ENCODE data around the gene DCLK1. TPM values are rescaled to one million over a fixed set of nuclear protein-coding genes. Genes with fewer than 3 reads are reported as not detected.

The DCLK1 gene
- total RNA-seq, 1 donor from 2014 or later, result 6.4 TPM

- no peaks in the 10 kb centered on the region for H3K79me2 ChIP-seq (ENCODE audit: low read depth)
- H3K9me3 Mint-ChIP-seq, result peaks cover 4% of the 10 kb centered on the region
- H3F3A ChIP-seq (ENCODE audit: low read depth), result peaks cover 6% of the 10 kb centered on the region
- H3K9ac ChIP-seq, result no peak overlapping the region
- peaks cover 20% of the 10 kb centered on the region for H3K4me1 Mint-ChIP-seq
- no peak overlapping the region for H3K27ac ChIP-seq
- TF ChIP-seq EZH2phosphoT487 (IDR thresholded peaks at IDR 0.05) (no peak), EZH2 (IDR thresholded peaks at IDR 0.05) (no peak)
- TF ChIP-seq, protein P1, sequence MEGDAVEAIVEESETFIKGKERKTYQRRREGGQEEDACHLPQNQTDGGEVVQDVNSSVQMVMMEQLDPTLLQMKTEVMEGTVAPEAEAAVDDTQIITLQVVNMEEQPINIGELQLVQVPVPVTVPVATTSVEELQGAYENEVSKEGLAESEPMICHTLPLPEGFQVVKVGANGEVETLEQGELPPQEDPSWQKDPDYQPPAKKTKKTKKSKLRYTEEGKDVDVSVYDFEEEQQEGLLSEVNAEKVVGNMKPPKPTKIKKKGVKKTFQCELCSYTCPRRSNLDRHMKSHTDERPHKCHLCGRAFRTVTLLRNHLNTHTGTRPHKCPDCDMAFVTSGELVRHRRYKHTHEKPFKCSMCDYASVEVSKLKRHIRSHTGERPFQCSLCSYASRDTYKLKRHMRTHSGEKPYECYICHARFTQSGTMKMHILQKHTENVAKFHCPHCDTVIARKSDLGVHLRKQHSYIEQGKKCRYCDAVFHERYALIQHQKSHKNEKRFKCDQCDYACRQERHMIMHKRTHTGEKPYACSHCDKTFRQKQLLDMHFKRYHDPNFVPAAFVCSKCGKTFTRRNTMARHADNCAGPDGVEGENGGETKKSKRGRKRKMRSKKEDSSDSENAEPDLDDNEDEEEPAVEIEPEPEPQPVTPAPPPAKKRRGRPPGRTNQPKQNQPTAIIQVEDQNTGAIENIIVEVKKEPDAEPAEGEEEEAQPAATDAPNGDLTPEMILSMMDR (IDR thresholded peaks at IDR 0.05), result no peak
- no peaks in the 10 kb centered on the region for H3K36me3 ChIP-seq
- no peak overlapping the region for H3K4me3 Mint-ChIP-seq
- no peaks in the 10 kb centered on the region for H3K27me3 ChIP-seq
- H3K36me3 Mint-ChIP-seq, result no peaks in the 10 kb centered on the region
- peaks cover 6% of the 10 kb centered on the region for H3K27me3 Mint-ChIP-seq (ENCODE audit: insufficient read depth, low read depth)
- no peak overlapping the region for H3K27ac Mint-ChIP-seq
- H2AFZ ChIP-seq (replicated peaks), result no peak overlapping the region
- no peaks in the 10 kb centered on the region for H3K9me3 ChIP-seq (ENCODE audit: low read depth)
- H4K20me1 ChIP-seq (ENCODE audit: low read depth), result no peaks in the 10 kb centered on the region
- H3K4me3 ChIP-seq, result no peak overlapping the region
- H3K4me2 ChIP-seq, result no peak overlapping the region
- no peak for DNase-seq (ENCODE audit: low spot score)
- peaks cover 19% of the 10 kb centered on the region for H3K4me1 ChIP-seq
Measured at GRCh38 chr13:36029166-36029565, 102.0 kb downstream of the DCLK1 start.

DNA sequence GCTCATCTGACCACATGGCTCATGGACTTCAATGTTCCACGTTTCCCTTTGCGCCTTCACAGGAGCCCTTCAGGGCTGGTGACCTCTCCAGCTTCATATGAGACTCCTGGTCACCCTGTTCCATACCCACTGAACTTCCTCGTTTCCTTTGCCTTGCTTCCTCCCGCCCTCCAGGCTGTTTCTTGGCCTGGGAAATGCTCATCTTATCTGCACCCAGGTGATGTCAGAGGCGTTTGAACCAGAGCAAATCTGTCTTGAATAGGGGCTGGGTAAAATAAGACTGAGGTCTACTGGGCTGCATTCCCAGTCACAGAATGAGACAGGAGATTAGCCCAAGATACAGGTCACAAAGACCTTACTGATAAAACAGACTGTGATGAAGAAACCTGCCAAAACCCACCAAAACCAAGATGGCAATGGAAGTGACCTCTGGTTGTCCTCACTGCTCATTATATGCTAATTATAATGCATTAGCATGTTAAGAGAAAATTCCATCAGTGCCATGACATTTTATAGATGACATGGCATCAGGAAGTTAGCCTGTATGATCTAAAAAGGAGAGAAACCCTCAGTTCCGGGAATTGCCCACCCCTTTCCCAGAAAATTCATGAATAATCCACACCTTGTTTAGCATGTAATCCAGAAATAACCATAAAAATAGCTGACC is 102.7 kb downstream of the DCLK1 start:
- no peaks in the 10 kb centered on the region for H3K27me3 ChIP-seq
- no peaks in the 10 kb centered on the region for H4K20me1 ChIP-seq (ENCODE audit: low read depth)
- no peak overlapping the region for H2AFZ ChIP-seq (replicated peaks)
- H3F3A ChIP-seq (ENCODE audit: low read depth), result peaks cover 6% of the 10 kb centered on the region
- TF ChIP-seq, protein P1 (IDR thresholded peaks at IDR 0.05), result no peak
- TF ChIP-seq EZH2 (IDR thresholded peaks at IDR 0.05) (no peak), EZH2phosphoT487 (IDR thresholded peaks at IDR 0.05) (no peak)
- H3K36me3 ChIP-seq, result no peaks in the 10 kb centered on the region
- H3K9me3 ChIP-seq (ENCODE audit: low read depth), result no peaks in the 10 kb centered on the region
- H3K4me3 ChIP-seq, result no peak overlapping the region
- H3K79me2 ChIP-seq (ENCODE audit: low read depth), result no peaks in the 10 kb centered on the region
- Mint-ChIP-seq H3K27me3 (ENCODE audit: insufficient read depth, low read depth) (peaks cover 6% of the 10 kb centered on the region), H3K27ac (no peak overlapping the region), H3K36me3 (no peaks in the 10 kb centered on the region), H3K4me1 (peaks cover 20% of the 10 kb centered on the region), H3K4me3 (no peak overlapping the region), H3K9me3 (peaks cover 4% of the 10 kb centered on the region)
- peaks cover 19% of the 10 kb centered on the region for H3K4me1 ChIP-seq
- H3K27ac ChIP-seq, result no peak overlapping the region
- no peak for DNase-seq (ENCODE audit: low spot score)
- H3K4me2 ChIP-seq, result no peak overlapping the region
- H3K9ac ChIP-seq, result no peak overlapping the region

- H3F3A ChIP-seq (ENCODE audit: low read depth), result peaks cover 6% of the 10 kb centered on the region
- H3K9ac ChIP-seq, result no peak overlapping the region
- no peaks in the 10 kb centered on the region for H3K36me3 Mint-ChIP-seq
- no peak overlapping the region for H3K4me3 Mint-ChIP-seq
- no peaks in the 10 kb centered on the region for H3K9me3 ChIP-seq (ENCODE audit: low read depth)
- no peak overlapping the region for H3K4me2 ChIP-seq
- TF ChIP-seq EZH2phosphoT487 (IDR thresholded peaks at IDR 0.05) (no peak), EZH2 (IDR thresholded peaks at IDR 0.05) (no peak)
- TF ChIP-seq, protein P1 (IDR thresholded peaks at IDR 0.05), result no peak
- no peaks in the 10 kb centered on the region for H4K20me1 ChIP-seq (ENCODE audit: low read depth)
- H3K27ac Mint-ChIP-seq, result no peak overlapping the region
- H3K27me3 Mint-ChIP-seq (ENCODE audit: insufficient read depth, low read depth), result peaks cover 6% of the 10 kb centered on the region
- no peak for DNase-seq (ENCODE audit: low spot score)
- H3K27me3 ChIP-seq, result no peaks in the 10 kb centered on the region
- no peaks in the 10 kb centered on the region for H3K36me3 ChIP-seq
- no peak overlapping the region for H2AFZ ChIP-seq (replicated peaks)
- H3K4me1 ChIP-seq, result peaks cover 17% of the 10 kb centered on the region
- peaks cover 4% of the 10 kb centered on the region for H3K9me3 Mint-ChIP-seq
- H3K4me1 Mint-ChIP-seq, result peaks cover 18% of the 10 kb centered on the region
- H3K4me3 ChIP-seq, result no peak overlapping the region
- H3K79me2 ChIP-seq (ENCODE audit: low read depth), result no peaks in the 10 kb centered on the region
- no peak overlapping the region for H3K27ac ChIP-seq
Measured at GRCh38 chr13:36026531-36026930, 104.7 kb downstream of the DCLK1 start.
